CD1c-positive myeloid dendritic cell (primary cell): ENCODE data around the gene PLEKHA1.

Source experiments
- DNase-seq: peaks from one replicate; pipeline ENCODE4 v3.0.0-alpha.2; 2016; ENCODE audit errors: extremely low spot score

PLEKHA1 gene

DNA sequence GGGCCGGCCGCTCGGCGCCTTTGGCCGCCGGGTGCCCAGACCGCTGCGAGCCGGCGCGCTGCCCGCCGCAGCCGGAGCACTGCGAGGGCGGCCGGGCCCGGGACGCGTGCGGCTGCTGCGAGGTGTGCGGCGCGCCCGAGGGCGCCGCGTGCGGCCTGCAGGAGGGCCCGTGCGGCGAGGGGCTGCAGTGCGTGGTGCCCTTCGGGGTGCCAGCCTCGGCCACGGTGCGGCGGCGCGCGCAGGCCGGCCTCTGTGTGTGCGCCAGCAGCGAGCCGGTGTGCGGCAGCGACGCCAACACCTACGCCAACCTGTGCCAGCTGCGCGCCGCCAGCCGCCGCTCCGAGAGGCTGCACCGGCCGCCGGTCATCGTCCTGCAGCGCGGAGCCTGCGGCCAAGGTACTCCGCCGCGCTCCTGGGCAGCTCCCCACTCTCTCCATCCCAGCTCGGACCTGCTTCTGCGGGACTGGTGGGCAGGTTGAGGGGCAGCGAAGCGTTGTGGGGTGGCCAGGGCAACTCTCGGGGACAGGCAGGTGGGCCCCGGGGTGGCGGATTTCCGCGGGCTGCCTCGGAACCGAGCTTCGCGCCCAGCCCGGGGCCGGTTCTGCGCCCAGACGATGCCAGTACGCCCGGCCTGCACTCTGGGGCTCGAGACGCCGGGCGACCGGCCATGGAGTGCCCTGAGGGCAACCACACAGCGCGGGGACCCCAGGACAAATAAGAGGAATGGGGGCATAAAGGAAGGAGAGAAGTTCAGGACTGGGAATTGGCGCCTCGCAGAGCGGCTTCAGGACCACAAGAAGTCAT, 87.4 kb downstream of the PLEKHA1 start:
- no peak for DNase-seq

DNA sequence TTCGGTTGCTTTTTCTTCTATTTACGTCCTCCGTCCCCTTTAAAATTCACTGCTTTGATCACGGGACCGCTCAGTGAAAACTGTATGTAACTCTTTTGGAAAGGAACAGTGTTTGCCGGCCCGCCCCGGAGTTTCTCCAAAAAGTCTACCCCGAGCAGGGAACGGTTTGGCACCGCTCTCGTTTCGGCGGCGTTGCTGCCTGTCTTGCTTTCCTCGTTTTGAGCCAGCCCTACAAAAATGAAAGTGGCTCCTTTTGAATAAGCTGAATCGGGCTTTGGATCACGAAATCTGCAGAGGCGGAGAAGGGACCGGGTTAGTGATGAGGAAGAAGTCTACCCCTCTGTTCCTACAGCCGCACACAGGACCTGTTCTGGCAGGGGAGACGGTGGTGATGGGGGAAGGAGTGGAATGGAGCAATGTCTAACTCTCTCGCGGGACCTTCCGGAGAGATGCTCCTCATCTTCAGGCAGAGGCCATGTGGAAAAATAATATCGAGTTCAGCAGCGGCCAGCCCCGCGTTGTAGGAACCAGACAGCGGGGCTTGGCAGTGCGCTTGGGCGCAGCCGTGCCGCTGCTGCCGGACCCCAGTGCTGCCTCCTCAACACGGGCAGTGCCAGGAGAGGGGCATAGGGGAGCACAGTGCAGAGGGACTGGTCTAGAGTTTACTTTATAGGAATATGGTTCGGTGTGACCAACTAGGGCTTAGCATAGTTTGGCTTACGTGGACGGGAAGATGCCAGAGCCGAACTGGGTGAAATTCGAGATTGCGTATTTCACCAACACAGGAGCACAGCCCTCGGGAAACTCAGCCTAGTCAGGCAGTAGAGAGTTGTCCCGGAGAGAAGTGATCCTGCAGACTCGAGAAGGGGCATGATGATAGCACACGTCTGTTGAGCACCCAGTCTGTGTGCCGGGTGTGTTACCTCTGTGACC, 88.3 kb downstream of the PLEKHA1 start:
- no peak for DNase-seq

DNA sequence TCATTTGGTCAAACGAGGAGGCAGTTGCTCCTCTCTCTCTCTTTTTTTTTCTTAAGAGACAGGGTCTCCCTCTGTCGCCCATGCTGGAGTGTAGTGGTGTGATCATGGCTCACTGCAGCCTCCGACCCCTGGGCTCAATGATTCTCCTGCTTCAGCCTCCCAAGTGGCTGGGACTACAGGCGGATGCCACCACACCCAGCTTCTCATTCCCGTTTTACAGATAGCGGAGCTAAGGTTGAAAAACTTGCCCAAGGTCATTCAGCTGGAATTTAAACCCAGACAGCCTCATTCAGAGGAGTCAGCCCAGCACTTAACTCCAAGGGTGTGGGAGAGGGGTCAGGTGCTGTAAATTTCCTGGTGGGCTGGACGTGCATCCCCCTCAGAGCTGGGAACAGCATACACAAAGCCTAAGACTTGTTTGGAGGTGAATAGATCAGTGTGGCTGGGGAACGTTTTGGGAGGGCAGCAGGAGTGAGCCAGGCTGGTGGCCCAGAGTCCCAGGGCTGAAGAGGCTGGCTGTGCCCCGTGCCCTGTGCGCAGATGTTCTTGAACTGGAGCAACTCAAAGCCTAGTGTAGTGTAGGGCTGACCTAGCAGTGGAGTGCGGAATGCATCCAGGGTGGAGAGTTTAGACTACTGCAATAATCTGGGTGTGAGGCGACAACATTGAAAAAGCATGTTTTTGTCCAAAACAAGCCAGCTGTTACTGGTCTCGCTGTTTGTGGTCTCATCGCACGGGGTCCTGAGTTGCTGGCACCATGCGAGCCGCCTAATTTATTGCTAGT, 89.2 kb downstream of the PLEKHA1 start:
- no peak for DNase-seq

DNA sequence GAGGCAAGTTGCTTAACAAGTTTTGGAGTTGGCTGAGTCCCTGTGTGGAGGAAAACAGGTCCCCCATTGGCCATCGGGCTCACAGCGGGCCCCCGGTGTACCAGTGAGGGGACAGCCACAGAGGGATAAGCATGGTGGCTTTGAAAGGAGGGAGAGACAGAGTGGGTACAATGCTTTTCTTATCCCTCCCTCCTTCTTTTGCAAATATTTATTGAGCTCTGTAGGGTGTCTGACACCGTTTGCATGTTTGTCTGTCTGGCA, 89.7 kb downstream of the PLEKHA1 start:
- no peak for DNase-seq

DNA sequence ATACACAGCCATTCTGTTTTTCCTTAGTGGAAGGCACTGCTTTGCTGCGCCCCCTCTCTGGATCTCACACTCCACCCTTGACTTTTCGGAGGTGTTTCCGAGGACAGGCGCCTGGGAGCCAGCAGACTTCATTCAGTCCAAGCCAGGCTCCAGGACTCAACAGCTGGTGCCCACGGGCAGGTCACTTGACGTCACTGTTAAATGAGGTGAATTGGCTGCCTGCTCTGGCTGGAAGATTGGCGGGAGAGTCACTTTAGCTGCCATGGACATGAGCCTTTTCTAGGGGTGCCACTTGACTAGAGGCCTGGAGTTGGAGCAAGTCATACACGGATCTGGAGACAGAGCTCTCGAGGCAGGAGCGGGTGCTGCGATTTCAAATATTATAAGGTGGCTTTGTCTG, 90.1 kb downstream of the PLEKHA1 start:
- no peak for DNase-seq

DNA sequence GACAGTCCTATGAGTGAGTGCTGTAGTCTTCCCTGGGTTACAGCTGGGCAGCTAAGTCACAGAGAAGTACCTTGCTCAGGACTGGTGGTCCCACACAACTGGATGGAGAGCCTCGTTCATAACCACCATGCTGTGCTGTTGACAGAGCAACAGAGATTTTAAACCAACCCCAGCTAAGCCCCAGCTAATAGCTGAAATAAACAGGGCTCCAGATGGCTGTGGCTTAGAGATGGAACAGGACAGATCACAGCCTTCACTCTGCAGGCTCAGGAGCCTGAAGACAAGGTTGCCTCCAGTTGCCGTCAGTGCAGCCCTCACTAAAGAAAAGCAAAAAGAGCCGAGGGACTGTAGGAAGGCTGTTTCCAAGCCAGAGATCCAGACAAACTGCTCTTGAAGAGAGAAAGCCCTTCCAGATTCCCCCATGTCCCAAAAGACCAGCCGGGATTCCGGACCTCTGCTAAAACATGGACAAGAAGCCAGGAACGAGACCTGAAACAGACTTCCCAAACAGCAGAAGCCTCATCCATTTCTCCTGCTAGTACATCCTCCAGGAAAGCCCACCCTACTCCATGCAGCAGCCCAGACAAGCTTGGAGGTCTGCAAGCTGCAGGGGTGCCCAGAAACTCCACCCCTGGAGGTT, 91.0 kb downstream of the PLEKHA1 start:
- DNase-seq, result no peak

DNA sequence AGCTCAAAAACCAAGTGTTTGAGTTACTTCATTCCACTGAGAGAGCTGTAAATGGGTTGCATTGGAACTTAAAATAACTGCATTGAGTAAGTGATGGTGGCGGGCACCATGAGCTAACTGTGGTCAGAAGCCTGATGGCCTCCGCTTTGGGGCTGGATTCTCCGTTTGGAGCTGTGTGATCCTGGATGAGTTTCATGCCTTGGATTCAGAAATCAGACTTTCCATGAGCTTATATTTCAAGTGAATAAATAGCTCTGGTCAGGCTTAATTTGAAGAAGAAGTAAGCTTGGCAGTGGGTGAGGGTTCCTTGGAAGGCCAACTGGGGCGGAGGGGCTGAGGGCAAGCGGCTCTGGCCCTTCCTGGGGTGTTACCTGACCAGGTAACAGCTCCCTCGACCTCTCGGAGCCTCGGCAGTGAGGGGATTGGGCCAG, 92.5 kb downstream of the PLEKHA1 start:
- DNase-seq, result no peak

DNA sequence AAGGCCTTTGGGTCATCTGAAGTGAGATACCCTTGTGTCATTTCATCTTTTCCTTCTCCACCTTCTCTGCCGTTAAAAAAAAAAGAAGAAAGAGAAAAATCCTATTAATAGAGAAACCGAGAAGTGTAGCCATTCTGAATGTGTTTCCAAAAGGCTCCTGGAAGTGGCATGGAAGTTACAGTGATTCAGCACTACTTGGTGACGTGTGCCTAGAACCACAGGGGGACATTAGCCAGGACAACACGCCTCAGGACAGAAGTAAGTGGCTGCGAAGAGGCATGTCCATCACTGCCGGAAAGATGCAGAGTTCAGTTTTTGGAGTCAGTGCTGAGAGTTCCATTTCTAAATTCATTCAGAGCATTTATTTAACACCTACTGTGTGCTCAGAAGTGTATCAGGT, 93.2 kb downstream of the PLEKHA1 start:
- DNase-seq, result no peak

DNA sequence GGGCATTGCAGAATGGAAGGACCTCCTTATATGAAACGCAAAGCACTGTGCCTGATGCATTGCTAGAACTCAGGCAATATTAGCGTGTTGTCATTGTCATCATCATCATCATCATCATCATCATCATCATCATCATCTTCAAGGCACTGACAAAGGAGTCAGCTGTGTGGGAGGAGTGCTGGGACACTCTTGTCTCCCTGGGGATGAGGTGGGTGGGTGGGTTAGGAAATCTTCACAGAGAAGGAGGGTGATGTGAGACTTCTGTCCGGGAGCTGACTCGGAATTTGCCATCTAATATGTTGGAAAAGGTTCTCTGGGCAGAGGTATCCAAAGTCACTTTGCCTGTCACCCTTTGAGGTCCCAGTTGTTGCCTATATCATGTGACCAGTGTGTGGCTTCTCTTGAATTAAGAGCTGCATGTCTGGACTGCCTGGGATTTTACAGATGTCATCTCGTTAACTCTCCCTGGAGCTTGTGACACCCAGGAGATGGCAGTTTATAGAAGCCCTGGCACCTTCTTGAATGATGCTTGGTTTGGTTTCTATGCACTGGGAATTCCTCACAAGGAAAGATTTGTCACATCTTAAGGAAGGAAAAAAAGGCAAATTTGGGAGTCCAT, 93.9 kb downstream of the PLEKHA1 start:
- DNase-seq, result no peak

DNA sequence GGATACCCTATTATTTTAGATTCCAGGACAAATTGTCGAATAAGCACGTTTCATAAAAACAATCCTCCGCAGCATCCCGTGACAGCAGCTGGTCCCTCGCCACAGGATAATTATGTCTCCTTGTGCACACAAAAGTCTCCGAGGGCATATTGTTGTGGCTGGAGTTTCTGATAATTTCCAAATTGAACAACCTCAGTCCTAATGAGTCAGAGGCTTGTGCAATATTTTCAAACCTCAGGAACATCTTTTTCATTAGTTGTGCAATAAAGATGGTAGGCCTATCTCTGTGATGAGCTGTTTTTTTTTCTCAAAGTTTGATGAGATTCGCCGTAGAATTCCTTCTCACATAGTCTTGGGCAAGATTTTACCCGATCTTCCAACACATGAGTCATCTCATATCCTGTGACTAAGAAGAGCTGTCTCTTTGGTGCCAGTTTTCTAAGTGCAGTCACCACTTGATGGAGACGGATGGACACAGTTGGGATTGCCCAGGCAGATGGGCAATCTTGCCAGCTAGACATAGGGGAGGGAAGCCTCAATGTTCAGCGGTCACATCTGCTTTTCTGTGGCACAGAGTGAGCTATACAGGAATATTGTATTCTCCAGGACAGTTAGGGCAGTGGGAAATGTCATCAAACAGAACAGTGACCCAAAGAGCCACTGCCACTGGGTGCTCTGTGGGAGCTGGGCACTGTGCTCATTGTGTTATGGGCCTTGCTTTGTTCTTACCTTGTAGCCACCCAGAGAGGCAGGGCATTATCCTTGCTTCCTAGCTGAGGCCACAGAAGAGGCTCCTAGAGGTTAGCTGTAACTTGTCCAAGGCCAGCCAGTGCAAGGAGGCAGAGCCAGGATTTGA, 94.6 kb downstream of the PLEKHA1 start:
- DNase-seq, result peak; percentile 59

DNA sequence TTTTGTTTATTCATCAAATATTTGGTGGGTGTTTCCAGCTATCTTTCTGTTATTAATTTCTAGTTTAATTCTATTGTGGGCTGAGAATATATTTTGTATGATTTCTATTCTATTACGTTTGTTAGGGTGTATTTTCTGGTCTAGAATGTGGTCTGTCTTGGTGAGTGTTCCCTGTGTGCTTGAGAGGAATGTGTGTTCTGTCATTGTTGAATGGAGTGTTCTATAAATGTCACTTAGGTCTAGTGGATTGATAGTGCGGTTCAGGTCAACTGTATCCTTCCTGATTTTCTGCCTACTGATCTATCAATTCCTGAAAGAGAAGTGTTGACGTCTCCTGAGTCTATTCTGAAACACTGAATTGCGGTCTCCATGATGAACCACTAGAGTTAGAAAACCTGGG, 95.3 kb downstream of the PLEKHA1 start:
- no peak for DNase-seq

DNA sequence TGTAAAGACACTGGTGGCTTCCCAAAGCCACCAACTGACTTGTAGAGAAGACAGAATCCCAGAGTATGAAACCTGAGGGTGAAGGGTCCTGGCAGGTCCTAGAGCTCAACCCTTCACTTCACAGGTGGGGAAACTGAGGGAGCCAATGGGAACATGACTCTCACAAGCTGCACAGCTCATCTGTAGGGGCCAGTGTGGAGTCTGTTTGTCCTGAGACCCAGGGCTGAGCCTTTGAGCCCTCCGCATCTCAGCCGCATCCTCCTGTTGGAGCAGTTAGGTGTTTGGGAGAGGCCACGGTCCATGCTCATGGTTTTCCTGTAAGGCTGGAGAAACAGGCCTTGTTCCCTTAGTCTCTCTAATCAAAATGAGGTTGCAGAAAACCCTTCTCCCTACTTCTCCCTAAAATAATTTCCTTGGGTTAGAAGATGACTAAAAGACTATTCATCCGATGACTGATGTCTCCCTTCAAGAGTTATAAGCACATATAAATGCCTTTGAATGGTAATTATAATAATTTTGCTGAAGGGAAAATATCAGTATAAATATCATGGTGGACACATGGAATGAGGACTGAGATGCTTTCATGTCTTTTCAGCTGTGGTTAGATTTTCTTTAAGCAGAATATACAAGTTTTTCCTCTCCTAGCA, 97.1 kb downstream of the PLEKHA1 start:
- DNase-seq, result no peak

DNA sequence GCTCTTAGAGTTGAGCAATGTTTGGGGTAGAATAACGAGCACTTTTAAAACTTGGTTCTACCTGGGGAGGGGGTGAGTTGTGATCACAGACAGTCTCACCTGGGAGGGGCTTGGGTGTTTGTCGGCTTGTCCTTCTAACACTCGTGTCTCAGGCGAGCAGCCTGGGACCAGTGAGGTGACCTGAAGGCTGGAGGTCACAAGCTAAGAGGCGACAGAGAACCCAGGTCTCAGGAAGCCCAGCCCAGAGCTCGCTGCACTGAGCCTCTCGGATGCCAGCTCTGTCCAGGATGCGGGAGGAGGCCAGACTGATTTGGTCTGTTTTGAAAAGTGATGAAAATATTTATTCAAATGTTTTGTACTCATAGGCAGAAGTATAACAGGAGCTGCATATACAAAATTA, 98.6 kb downstream of the PLEKHA1 start:
- no peak for DNase-seq

DNA sequence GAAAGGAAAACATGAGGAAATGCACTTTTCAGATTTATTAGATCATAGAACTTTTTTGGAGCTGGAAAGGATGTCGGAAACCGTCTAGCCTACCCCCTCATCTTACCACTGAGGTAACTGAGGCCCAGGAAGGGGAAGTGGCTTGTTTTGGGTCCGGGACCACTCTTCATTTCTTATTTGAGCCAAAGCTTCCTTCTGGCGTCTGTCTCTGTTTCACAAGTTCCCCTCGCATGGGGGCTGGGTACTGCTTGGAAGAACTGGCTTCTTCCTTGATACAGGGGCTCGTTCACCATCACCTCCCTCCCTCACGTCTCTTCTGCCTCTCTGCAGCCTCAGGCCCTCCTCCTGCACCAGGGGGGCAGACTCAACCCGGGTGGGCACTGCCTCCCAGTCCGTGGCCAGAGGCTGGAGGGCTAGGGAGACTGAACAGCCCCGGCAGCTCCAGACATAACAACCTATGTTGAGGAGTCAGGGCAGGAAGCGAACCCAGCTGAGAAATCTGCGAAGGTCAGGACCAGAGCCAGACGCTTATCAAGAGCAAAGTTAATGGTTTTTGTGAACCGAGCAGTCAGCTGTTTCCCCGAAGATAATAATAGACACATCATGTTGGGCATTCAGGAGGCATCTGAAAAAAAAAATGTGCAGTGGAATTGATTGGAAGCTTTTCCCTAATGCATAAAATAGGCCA, 99.8 kb downstream of the PLEKHA1 start:
- no peak for DNase-seq

DNA sequence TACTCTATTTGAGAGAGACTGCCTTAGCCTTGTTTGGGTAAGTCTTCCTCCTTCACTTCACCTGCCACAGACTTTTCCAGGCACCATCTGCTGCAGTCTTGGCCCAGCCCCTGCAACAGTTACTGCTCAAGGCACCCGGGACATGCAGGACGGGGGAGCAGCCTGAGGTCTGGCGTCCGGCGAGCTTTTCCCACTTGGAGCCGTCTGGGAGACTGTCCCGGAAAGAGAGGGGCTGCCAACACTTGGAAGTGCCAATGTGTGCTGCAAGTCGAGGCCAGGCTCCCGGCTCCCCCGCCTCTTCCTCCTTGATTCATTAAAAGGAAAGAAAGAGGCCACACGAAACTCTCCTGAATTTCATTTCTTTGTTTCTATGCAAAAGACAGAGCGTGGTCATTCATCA, 100.6 kb downstream of the PLEKHA1 start:
- DNase-seq, result no peak

DNA sequence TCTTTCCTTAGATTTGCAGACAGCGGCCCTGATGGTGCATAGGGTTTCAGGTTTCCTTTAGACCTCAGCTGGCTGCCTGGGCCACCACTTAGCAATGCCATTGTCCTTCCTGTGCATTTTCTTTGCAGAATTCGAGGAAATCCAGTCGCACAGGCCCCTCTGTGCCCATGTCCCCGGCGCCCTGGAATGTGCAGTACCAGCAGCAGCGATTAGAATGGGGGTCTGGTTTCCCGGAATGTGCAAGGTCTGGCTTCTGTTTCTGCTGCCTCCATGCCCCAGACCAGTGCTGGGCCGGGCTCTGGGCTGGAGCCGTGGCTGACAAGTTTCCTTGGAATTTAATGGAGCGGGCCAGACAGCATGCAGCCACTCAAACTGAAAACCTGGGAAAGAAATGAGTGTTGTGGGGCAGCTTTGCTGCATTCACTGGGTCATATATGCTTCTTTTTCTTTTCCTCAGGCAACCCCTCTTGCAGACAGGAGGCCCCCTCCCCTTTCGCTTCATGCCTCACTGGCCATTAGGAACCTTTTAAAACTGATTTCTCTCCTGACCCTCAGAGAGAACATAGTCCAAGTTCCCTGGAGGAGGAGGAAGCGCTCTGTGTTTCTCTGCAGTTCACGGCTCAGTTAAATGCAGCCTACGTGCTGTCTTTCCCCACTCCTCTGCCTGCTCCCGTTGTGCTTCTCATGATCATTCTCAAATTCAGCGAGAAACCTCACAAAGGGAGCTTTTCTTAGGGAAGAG, 101.3 kb downstream of the PLEKHA1 start:
- DNase-seq, result no peak

DNA sequence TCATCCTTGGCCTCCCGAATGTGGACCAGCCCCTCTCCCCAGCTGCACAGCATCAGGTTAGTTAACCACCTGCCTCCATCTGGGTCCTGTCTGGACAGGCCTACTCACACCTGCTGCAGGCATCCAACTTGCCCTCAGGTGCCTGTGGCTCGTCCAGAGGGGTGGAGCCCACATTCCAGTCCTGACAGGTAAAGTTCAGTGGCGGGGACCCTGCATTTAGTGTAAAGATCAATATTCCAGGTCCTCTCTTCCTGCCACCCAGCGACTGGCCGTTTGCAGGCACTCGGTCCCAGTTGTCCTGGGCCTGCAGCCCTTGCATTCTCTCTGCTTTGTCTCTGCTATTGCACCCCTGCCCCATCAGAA, 101.8 kb downstream of the PLEKHA1 start:
- DNase-seq, result no peak

DNA sequence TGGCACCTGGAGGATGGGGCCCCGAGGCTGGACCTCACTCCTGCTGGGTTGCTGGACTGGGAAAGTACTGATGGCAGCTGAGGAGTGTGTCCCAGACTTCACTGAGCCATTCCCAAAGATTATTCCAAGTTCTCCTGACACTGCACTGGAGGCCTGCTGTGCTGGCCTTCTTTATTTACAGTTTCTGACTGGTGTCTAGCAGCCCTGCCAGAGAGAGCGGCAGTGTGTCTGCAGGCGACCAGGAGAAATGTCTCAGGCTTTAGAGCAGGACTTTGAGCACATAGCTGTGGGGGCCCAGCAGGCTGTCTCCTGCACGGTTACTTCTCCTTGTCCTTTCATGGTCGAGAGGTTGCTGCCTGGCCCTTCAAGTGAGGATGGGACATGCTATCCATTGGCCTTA, 102.9 kb downstream of the PLEKHA1 start:
- DNase-seq, result no peak

DNA sequence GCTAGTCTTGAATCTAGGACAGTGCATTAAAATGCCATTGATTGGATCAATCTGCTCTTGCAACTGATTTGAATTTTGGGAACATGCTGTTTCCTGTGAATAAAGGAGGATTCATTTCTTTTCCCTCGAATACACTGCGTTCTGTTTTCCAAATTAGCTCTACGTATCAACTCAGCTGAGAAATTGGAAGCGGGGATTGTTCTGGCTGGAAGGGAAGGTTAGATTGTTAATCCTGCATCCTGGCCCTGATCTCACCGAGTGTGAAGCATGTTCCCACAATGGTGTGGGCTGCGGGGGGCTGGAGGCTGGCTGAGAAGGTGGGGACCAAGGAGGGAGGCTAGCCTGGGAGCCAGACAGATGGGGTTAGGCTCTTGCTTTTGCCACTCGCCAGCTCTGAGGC, 104.5 kb downstream of the PLEKHA1 start:
- DNase-seq, result no peak
